Islet of Langerhans (tissue), 1 donor: ENCODE results near the gene MLLT1.

Source experiments
- FAIRE-seq: peaks from one replicate; lab custom pipeline; 2011; peaks lifted over from hg19 to GRCh38; lab: Jason Lieb, UNC

The MLLT1 gene

GRCh38 chr19:6221220-6221877, 58.4 kb downstream of the MLLT1 start:
- no peak for FAIRE-seq

GRCh38 chr19:6220385-6221191, 59.2 kb downstream of the MLLT1 start:
- no peak for FAIRE-seq

DNA sequence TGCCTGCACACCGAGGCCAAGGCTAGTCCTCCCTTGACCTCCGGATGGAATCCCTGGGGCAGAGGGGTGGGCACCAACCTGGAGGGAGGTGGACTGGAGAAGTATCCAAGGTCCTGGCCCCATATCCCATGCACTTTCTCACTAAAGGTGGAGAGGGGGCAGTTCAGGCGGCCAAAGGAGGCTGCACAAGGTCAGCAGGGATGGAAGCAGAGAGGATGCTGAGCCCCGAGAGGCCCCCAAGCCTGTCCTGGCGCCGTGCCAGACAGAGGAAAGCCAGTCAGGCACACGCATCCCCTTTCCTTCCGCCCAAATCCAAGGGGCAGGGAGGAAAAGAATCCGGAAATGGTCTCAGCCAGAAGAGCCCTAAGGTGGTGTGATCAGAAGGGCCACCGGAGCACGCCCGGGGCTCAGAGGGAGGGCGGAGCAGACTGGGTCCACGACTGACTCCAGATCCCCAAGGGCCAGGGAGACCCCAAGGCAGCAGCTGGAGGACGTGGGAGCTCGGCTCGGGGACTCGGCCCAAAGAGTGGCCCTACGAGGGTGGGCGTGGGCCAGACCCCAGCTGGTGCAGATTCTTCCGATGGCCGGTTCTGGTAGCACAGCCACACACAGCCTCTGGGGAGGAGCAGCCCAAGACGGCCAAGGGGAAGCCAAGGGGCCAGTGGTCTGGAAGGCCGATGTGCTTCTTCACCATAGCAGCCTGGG, 60.0 kb downstream of the MLLT1 start:
- FAIRE-seq, result no peak

- FAIRE-seq, result no peak
Measured at GRCh38 chr19:6219147-6219525, 60.6 kb downstream of the MLLT1 start.

DNA sequence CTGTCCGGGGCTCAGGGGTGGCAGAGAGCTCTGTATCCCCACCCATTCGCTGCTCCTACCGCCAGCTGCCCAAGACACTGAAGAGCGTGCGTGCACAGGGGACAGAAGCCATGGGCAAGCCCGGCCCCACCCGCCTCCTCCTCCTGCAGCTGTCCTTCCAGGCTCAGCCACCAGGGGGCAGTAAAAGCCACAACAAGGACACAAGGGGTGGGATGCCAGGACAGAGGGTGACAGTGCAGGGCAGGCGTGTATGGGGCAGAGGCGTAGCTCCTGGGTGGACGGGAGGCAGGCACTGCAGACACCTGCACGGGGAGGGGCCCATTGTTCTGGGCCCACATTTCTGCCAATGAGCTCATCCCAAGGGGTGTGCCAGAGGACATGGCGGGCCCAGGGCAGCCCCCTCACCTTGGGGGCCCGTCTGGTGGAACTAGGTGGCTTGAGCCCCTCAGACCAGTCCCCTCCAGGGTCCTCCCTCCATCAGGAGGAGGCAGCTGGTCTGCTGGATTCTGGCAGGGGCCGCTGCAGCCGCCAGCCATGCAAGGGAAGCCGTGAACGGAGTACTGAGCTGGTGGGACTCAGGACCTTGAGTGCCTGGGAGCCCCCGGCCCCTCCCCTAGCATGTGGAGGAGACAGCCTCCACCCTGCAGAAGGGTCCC, 61.2 kb downstream of the MLLT1 start:
- FAIRE-seq, result no peak

GRCh38 chr19:6217752-6218334, 61.9 kb downstream of the MLLT1 start:
- no peak for FAIRE-seq

DNA sequence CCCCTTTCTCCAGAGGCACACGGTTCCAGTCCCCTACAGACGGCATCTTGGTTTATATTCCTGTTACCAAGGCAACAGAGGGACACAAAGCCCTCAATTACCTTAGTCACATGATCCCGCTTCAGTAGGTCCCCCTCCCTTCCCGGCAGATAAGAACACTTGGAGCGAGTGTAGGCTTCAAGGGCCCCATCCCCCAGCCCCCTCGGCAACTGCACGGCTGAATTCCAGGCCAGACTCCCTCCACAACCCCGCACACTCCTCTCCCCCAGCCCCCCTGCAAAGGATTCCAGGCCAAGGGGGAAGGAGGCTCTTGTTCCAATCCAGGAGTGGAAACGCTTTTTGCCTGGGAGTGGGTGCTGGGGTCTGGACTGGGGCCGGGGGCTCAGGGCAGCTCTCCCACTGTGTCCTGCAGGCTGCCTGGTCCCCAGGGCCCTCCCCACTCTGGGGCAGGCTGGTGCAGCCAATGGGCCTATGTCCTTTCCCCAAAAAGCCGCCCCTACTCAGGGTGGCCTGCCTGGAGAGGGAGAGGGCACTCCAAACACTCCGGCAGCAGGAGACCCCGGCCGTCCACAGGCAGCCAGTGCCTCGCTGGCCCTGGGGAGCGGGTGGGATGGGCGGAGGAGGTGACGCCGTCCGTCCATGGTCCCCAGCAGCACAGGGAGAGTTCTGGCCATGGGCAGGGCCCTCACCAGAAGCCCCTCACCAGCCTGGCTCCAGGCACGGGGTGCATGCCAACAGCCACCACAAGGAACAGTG, 62.6 kb downstream of the MLLT1 start:
- no peak for FAIRE-seq

DNA sequence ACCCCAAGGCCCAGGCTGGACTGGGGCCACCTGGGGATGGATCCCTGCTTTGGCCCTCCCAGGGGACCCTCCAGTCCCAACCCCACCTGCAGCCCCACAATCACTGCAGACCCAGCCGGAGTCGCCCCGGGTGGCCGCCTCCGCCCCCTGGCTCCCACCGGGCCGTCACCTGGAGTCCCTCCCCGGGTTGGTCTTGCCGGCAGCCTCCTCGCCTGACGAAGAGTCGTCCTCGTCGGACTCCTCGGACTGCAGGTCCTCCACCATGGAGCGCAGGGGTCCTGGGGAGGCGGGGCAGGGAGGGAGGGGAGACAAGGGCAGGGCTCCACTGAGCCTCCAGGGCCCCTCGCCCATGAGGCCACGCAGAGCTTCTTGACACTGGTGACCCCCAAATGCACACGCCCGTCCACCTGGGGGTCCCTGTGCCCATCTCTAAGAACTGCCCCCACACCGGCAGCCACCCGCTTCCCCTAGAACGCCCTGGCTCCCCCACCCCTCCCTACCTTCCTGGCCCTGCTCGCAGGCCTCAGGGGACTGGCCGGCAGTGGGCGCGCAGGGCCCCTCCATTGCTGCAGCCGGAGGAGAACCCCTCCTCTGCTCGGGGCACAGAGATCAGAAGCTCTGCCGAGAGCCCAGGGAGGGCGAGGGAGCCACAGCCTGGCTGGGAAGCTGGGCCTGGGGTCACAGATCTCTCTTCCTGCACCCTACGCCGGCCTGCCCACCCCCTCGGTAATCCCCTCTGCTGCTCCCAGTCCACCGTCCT, 63.4 kb downstream of the MLLT1 start:
- no peak for FAIRE-seq

DNA sequence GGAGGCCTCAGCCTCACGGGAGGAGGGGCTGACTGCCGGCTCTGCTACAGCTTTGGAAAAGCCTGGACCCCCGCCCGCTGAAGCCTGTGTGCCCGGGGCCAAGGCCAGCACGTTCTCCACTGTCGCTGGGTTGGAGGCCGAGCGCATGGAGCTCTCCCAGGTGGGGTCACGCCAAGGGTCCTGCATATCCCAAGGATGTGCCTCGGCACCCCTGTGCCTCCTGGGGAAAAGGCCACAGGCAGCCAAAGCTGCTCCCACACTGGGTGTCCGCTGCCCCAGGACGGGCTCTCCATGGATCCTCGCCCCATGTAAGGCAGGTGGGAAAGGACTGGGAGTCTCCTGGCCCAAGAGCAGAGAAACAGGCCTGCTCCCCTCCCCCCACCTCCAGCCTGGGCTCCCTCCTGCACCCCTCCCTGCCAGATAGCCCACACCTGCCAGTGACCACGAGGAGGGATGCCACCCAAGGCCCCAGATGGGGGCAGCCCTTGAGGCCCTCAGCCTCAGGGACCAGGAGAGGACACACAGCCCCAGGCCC, 64.0 kb downstream of the MLLT1 start:
- FAIRE-seq, result no peak

DNA sequence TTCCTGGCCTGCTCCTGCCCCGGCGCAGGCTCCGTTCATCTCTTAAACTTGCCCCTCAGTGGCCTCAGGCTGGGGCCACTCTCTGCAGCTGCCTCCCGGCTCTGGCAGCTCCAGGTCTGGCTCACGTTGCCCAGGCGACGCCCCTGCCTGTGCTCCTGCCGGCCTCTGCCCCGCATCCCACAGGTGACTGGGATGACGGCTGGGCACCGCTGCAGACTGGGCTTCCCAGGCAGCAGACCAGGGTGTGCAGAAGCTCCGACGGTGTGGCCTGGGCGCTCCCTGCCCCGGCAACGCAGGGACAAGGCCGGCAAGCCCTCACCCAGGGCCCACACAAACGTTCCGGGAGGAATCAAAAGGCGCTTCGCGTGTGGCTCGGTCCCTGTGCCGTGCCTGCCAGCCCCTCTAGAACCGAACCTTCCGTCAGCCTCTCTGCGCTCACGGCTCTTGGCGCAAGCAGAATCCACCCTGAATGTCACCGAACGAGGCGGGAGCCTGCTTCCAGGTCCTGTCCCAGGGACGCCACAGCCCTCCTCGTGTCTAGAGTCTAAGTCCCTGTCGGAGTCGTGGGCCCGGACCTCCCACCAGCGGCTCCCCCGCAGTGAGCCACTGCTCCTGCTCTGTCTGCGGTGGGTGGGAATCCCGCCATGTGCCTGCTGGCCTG, 64.8 kb downstream of the MLLT1 start:
- no peak for FAIRE-seq

GRCh38 chr19:6213696-6214641, 65.8 kb downstream of the MLLT1 start:
- FAIRE-seq, result no peak

DNA sequence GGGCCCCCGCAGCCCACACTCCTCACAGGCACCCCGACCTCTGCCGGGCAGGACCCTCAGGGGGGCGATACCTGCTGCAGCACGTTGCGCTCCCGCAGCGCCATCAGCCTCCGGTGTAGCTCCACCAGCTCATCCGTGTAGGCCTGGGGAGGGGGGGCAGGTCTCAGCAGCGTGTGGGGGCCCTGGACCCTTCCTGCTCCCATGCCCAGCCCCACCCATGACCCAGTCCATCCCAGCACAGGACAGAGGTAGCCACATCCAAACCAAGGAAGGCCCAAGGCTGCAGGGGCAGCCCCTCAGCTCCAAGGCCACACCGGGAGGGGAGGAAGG, 66.5 kb downstream of the MLLT1 start:
- no peak for FAIRE-seq

DNA sequence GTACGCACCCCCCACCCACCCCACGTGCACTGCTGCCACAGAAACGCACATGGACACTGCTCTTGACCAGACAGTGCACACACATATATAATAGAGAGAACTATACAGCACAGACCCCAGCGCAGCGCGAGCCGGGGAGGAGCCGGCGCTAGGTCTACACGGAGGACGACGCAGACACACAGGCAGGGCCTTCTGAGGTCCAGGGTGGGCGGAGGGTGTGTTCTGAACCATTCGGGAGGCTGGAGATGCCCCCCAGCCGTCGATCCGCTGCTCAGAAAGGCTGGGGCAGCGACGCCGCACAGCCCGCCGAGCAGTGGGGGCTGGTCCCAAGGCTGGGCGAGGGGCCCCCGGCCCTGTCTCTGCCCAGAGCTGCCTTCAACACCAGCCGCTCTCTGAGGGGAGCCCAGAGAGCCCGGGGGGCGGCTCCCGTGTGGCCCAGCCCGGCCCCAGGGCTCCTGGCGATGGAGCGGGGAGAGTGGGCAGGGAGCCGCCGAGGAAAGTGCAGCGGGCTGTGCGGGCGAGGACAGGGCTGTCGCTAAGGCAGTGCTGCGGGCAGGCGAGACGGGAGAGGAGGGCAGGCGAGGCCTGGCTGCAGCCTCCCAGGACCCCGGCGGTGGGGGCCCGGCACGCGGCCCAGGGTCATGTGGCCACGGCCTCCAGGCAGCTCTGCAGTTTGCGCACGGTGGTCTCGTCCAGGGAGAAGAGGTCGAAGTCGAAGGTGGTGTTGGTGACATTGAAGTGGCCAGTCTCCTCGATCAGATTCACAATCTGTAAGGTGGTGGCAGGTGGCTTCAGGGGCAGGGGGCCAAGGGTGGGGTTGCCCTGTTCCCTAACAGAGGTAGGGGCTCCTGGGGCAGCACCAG, 67.1 kb downstream of the MLLT1 start:
- no peak for FAIRE-seq

GRCh38 chr19:6211632-6212402, 68.0 kb downstream of the MLLT1 start:
- no peak for FAIRE-seq

DNA sequence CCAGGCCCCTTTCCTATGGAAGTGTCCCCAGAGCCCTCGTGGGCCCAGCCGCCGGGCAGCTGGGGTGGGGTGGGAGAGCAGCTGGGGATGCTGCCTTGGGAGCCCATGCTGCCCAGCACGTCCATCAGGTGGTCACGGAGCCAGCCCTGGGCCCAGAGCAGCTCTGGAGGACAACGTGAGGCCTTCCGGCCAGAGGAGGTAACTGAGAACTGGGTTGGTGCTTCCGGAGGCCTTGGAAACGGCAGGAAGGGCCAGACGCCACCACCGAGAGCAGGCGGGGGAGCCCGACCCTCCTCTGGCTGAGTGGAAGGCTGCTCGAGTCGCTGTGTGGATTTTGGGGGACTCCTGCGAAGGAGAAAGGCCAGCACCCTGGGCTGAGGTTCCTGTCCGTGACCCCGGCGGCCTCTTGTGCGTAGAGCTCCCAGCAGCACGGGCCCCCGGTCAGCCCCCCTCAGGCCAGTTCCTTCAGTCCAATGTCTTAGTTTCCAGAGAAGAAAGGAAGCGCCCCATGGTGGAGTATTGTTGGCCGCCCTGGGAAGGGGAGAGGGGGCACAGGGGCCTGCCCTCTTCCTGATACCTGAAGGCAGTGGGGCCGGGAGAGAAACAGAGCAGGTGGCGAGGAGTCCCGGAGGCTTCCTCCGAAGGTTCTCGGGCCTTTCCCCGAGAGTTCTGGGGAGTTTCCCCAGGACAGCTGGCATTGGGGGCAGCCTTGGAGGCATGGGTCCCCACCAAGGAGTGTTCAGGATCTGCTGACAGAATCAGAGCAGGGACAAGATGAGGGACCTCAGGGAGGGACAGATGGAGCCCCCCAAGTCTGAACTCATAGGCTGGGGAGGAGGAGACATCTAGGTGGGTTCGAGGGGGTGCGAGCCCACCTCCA, 68.8 kb downstream of the MLLT1 start:
- FAIRE-seq, result no peak

GRCh38 chr19:6210091-6210490, 69.7 kb downstream of the MLLT1 start:
- no peak for FAIRE-seq
